ENCODE measurements around the gene MAP7D3.

DNA sequence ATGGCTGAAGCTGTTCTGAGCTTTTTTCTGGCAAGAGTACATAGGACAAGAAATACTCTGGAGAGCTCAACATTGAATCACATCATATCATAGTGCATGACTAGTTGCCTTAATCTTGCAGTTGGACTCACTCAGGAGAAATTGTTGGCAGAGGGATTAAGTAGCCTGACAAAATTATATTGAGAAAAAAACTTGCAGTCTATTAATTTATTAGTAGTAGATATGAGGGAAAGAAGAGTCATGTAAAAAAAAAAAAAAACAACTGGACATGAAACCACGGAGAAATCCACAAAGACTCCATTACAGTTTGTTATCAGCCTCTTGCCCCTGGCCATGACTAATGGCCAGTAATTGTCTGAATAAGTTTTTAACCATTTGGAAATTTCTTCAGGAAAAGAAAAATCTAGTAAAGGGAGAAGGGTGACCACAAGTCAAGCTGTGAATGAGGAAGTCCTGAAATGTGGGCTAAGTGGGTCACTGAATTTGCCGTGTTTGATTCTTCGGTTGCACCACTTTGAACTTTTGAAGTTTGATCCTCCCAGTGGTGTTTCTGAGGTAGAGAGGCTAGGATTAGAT, 58.3 kb downstream of the MAP7D3 start:
- TF ChIP-seq, protein P1, sequence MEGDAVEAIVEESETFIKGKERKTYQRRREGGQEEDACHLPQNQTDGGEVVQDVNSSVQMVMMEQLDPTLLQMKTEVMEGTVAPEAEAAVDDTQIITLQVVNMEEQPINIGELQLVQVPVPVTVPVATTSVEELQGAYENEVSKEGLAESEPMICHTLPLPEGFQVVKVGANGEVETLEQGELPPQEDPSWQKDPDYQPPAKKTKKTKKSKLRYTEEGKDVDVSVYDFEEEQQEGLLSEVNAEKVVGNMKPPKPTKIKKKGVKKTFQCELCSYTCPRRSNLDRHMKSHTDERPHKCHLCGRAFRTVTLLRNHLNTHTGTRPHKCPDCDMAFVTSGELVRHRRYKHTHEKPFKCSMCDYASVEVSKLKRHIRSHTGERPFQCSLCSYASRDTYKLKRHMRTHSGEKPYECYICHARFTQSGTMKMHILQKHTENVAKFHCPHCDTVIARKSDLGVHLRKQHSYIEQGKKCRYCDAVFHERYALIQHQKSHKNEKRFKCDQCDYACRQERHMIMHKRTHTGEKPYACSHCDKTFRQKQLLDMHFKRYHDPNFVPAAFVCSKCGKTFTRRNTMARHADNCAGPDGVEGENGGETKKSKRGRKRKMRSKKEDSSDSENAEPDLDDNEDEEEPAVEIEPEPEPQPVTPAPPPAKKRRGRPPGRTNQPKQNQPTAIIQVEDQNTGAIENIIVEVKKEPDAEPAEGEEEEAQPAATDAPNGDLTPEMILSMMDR (IDR thresholded peaks at IDR 0.05), result no peak
- TF ChIP-seq POLR2AphosphoS5 (IDR thresholded peaks at IDR 0.05) (no peak), EP300 (IDR thresholded peaks at IDR 0.05; ENCODE audit: low read depth) (no peak), POLR2A (IDR thresholded peaks at IDR 0.05) (no peak)

All from transverse colon (tissue), 4 donors.